Lung microvascular endothelial cell (primary cell): ENCODE measurements around the gene ASPM. TPM values are rescaled to one million over a fixed set of nuclear protein-coding genes. Genes with fewer than 3 reads are reported as not detected.

Experiments
- DNase-seq, 2 donors: peaks; one replicate each; pipeline versions ENCODE4 v3.0.0 to v3.0.0-alpha.2; 2010; ENCODE audit warnings: low read depth in 2 of 2
- total RNA-seq: library from RNA; depleted of rRNA; stranded (reverse); fragments of >200 nt; gene quantifications from 2 replicates; pipeline ENCODE4 v1.2.1, GENCODE V29; 2014

Gene ASPM
- total RNA-seq, 1 donor from 2014 or later: 3.0 TPM

- no peak for DNase-seq
Measured at GRCh38 chr1:197083474-197083873, 63.0 kb downstream of the ASPM start.

GRCh38 chr1:197081117-197081753 lies 65.2 kb downstream of the ASPM start:
- DNase-seq: no peak

- no peak for DNase-seq
Measured at GRCh38 chr1:197080323-197080722, 66.1 kb downstream of the ASPM start.

GRCh38 chr1:197076585-197076984 lies 69.9 kb downstream of the ASPM start:
- no peak for DNase-seq

- DNase-seq: no peak
Measured at GRCh38 chr1:197073978-197074377, 72.5 kb downstream of the ASPM start.

- DNase-seq: no peak
Measured at GRCh38 chr1:197067457-197067818, 79.0 kb downstream of the ASPM start.

GRCh38 chr1:197066719-197067456 lies 79.6 kb downstream of the ASPM start, which contains the start of gene F13B:
TSS of gene F13B (minus strand) at chr1:197067260. CDS start at chr1:197067223, 37 bp downstream.
- peak; percentile 19 to 29 for DNase-seq

GRCh38 chr1:197066277-197066676 lies 80.2 kb downstream of the ASPM start:
- no peak for DNase-seq

GRCh38 chr1:197065559-197065958 lies 80.9 kb downstream of the ASPM start:
- no peak for DNase-seq

GRCh38 chr1:197063212-197063611 lies 83.3 kb downstream of the ASPM start:
- DNase-seq: no peak

GRCh38 chr1:197062692-197063091 lies 83.8 kb downstream of the ASPM start:
- no peak for DNase-seq

GRCh38 chr1:197049100-197049499 lies 97.4 kb downstream of the ASPM start:
- DNase-seq: no peak

- DNase-seq: no peak
Measured at GRCh38 chr1:197042676-197043341, 103.7 kb downstream of the ASPM start.

- no peak for DNase-seq
Measured at GRCh38 chr1:197041486-197042353, 104.7 kb downstream of the ASPM start.

- no peak for DNase-seq
Measured at GRCh38 chr1:197036861-197037260, 109.6 kb downstream of the ASPM start.

GRCh38 chr1:197034631-197035339 lies 111.7 kb downstream of the ASPM start:
- peak in 1 of 2 donors; percentile 72 for DNase-seq

Other genes starting within 250 kb of the ASPM start
- gene CFHR2, start 202.9 kb downstream of the ASPM start, total RNA-seq: not detected in 2 replicates
- gene CFHR5, start 169.1 kb downstream of the ASPM start, total RNA-seq: not detected in 2 replicates
- gene F13B, start 79.4 kb downstream of the ASPM start, total RNA-seq: under 0.01 TPM in 1 of 2 replicates, not detected in the other
- gene ZBTB41, start 54.6 kb upstream of the ASPM start, total RNA-seq: 3.9 and 6.3 TPM in 2 replicates
- not detected in 2 replicates for gene CRB1, start 121.6 kb upstream of the ASPM start, total RNA-seq